HT1080 (cell line): ENCODE measurements around the gene EXOC6B. TPM values are rescaled to one million over a fixed set of nuclear protein-coding genes. Genes with fewer than 3 reads are reported as not detected.

Source experiments
- DNase-seq: peaks from one replicate; pipeline ENCODE4 v3.0.0-alpha.2; 2015; ENCODE audit warnings: low read depth
- total RNA-seq: library from RNA; depleted of rRNA; stranded (reverse); fragments of >200 nt; shearing (Covaris generic); gene quantifications from 2 replicates; pipeline ENCODE4 v1.2.3, GENCODE V29; 2014

Gene EXOC6B
- total RNA-seq, 1 experiment from 2014 or later, result 6.8 TPM

- no peak for DNase-seq
Observed at GRCh38 chr2:72793798-72794440, 31.9 kb downstream of the EXOC6B start.

GRCh38 chr2:72789241-72789640 lies 36.6 kb downstream of the EXOC6B start:
- no peak for DNase-seq

GRCh38 chr2:72788756-72789155 lies 37.1 kb downstream of the EXOC6B start:
- peak; percentile 70 for DNase-seq

- no peak for DNase-seq
Observed at GRCh38 chr2:72785517-72785916, 40.3 kb downstream of the EXOC6B start.

GRCh38 chr2:72782520-72782919 lies 43.3 kb downstream of the EXOC6B start:
- DNase-seq, result no peak

GRCh38 chr2:72781480-72781879 lies 44.4 kb downstream of the EXOC6B start:
- DNase-seq, result peak; percentile 44

GRCh38 chr2:72780477-72780876 lies 45.4 kb downstream of the EXOC6B start:
- DNase-seq, result no peak

GRCh38 chr2:72779495-72779894 lies 46.3 kb downstream of the EXOC6B start:
- no peak for DNase-seq

GRCh38 chr2:72778410-72778809 lies 47.4 kb downstream of the EXOC6B start:
- DNase-seq, result peak; percentile 75

GRCh38 chr2:72770879-72771461 lies 54.9 kb downstream of the EXOC6B start:
- peak; percentile 51 for DNase-seq

GRCh38 chr2:72765997-72766609 lies 59.7 kb downstream of the EXOC6B start:
- no peak for DNase-seq

GRCh38 chr2:72762276-72762675 lies 63.6 kb downstream of the EXOC6B start:
- DNase-seq, result no peak

- DNase-seq, result no peak
Observed at GRCh38 chr2:72759755-72760154, 66.1 kb downstream of the EXOC6B start.

GRCh38 chr2:72757177-72757775 lies 68.6 kb downstream of the EXOC6B start:
- DNase-seq, result no peak

GRCh38 chr2:72755647-72756423 lies 70.0 kb downstream of the EXOC6B start:
- DNase-seq, result no peak

GRCh38 chr2:72754628-72755320 lies 71.1 kb downstream of the EXOC6B start:
- no peak for DNase-seq

GRCh38 chr2:72750977-72751639 lies 74.7 kb downstream of the EXOC6B start:
- no peak for DNase-seq

GRCh38 chr2:72750466-72750865 lies 75.4 kb downstream of the EXOC6B start:
- no peak for DNase-seq

GRCh38 chr2:72747344-72747743 lies 78.5 kb downstream of the EXOC6B start:
- DNase-seq, result no peak

- peak; percentile 68 for DNase-seq
Observed at GRCh38 chr2:72745679-72746368, 80.0 kb downstream of the EXOC6B start.
